ENCODE data around the gene POU6F2. TPM values are rescaled to one million over a fixed set of nuclear protein-coding genes. Genes with fewer than 3 reads are reported as not detected.

POU6F2 gene
- total and polyA plus RNA-seq, 8 donors: 0.37 TPM; not detected in 7

GRCh38 chr7:39379416-39379815 is 401.7 kb downstream of the POU6F2 start:
- Histone ChIP-seq H3K4me3 (no peak overlapping the region), H3K9me3 (no peaks in the 10 kb centered on the region), H3K27ac (no peak overlapping the region), H3K36me3 (no peaks in the 10 kb centered on the region), H3K4me1 (no peaks in the 10 kb centered on the region), H3K27me3 (no peaks in the 10 kb centered on the region)
- no peak for DNase-seq
- intact Hi-C loops (cut with DNase I; ENCODE audit: low total_unique reads): no loop called here
- TF ChIP-seq POLR2A (IDR thresholded peaks at IDR 0.05) (no peak), EP300 (IDR thresholded peaks at IDR 0.05) (no peak), POLR2AphosphoS5 (IDR thresholded peaks at IDR 0.05) (no peak), CTCF (IDR thresholded peaks at IDR 0.05) (no peak)
- WGBS, 5 donors: 85 to 93% (median 90%) methylated on average over 5 of the region's 5 CpGs

- no peak overlapping the region for H3K4me3 ChIP-seq
- intact Hi-C loops (cut with DNase I; ENCODE audit: low total_unique reads): no loop called here
- TF ChIP-seq POLR2AphosphoS5 (IDR thresholded peaks at IDR 0.05) (no peak), POLR2A (IDR thresholded peaks at IDR 0.05) (no peak), CTCF (IDR thresholded peaks at IDR 0.05) (no peak), EP300 (IDR thresholded peaks at IDR 0.05) (no peak)
Measured at GRCh38 chr7:39383136-39383535, 405.4 kb downstream of the POU6F2 start.

GRCh38 chr7:39384386-39384785 is 406.7 kb downstream of the POU6F2 start:
- no peak for DNase-seq
- no peak for TF ChIP-seq POLR2AphosphoS5 (IDR thresholded peaks at IDR 0.05)
- TF ChIP-seq EP300 (IDR thresholded peaks at IDR 0.05): no peak
- no peak for TF ChIP-seq CTCF (IDR thresholded peaks at IDR 0.05)
- no peak for TF ChIP-seq POLR2A (IDR thresholded peaks at IDR 0.05)
- Histone ChIP-seq H3K27ac (no peak overlapping the region), H3K4me1 (no peaks in the 10 kb centered on the region), H3K27me3 (peaks cover 0 to 6% (median 0%) of the 10 kb centered on the region in 3 donors), H3K9me3 (no peaks in the 10 kb centered on the region), H3K36me3 (no peaks in the 10 kb centered on the region), H3K4me3 (no peak overlapping the region)
- intact Hi-C loops (cut with DNase I; ENCODE audit: low total_unique reads): no loop called here
- 88 to 97% (median 94%) methylated on average over 2 of the region's 2 CpGs for WGBS, 5 donors

More at GRCh38 chr7:39383136-39383535, 405.4 kb downstream of the POU6F2 start:
- H3K36me3 ChIP-seq: no peaks in the 10 kb centered on the region
- no peak overlapping the region for H3K27ac ChIP-seq
- DNase-seq: no peak
- H3K9me3 ChIP-seq: no peaks in the 10 kb centered on the region
- no peaks in the 10 kb centered on the region for H3K4me1 ChIP-seq
- WGBS, 5 donors: 48 to 68% (median 56%) methylated on average over 1 of the region's 1 CpG
- peaks cover 0 to 6% (median 0%) of the 10 kb centered on the region in 3 donors for H3K27me3 ChIP-seq

- no peak overlapping the region for H3K27ac ChIP-seq
- H3K36me3 ChIP-seq: no peaks in the 10 kb centered on the region
- DNase-seq: no peak
- H3K27me3 ChIP-seq: peaks cover 0 to 6% (median 0%) of the 10 kb centered on the region in 3 donors
- TF ChIP-seq POLR2A (IDR thresholded peaks at IDR 0.05) (no peak), CTCF (IDR thresholded peaks at IDR 0.05) (no peak), EP300 (IDR thresholded peaks at IDR 0.05) (no peak), POLR2AphosphoS5 (IDR thresholded peaks at IDR 0.05) (no peak)
- intact Hi-C loops (cut with DNase I; ENCODE audit: low total_unique reads): no loop called here
- WGBS, 5 donors: 66 to 79% (median 75%) methylated on average over 5 of the region's 5 CpGs
- no peaks in the 10 kb centered on the region for H3K9me3 ChIP-seq
- no peaks in the 10 kb centered on the region for H3K4me1 ChIP-seq
- H3K4me3 ChIP-seq: no peak overlapping the region
Measured at GRCh38 chr7:39386718-39387117, 409.0 kb downstream of the POU6F2 start.
